BE2C (cell line): ENCODE data around the gene CYP2A7.
"Not testable (repeated sequence)": the region's sequence is repeated elsewhere in the genome, so short reads cannot be mapped to it uniquely, and the experiment has no call there.

ENCODE experiments used
- DNase-seq: peaks from one replicate; pipeline ENCODE4 v3.0.0-alpha.2; 2020
- H3K27me3 ChIP-seq: fragments of 250-450 bp; sonication (Bioruptor Pico); 2 replicates; pipeline ENCODE4 v1.5.1; 2020; ENCODE audit warnings: mild to moderate bottlenecking
- H3K36me3 ChIP-seq: fragments of 250-450 bp; sonication (Bioruptor Pico); 2 replicates; pipeline ENCODE4 v1.5.1; 2020; ENCODE audit warnings: mild to moderate bottlenecking
- H3K4me1 ChIP-seq: fragments of 250-450 bp; sonication (Bioruptor Pico); 2 replicates; pipeline ENCODE4 v1.5.1; 2020
- H3K4me3 ChIP-seq: 2 replicates; pipeline ENCODE4 v1.5.1; 2011; ENCODE audit warnings: low read depth, low read length
- H3K9me3 ChIP-seq: fragments of 250-450 bp; sonication (Bioruptor Pico); 2 replicates; pipeline ENCODE4 v1.5.1; 2020
- TF ChIP-seq, protein P1 (sequence below): IDR thresholded peaks from 2 replicates; pipeline ENCODE4 v1.5.1; 2012; ENCODE audit warnings: mild to moderate bottlenecking, low read depth, low read length

The CYP2A7 gene

DNA sequence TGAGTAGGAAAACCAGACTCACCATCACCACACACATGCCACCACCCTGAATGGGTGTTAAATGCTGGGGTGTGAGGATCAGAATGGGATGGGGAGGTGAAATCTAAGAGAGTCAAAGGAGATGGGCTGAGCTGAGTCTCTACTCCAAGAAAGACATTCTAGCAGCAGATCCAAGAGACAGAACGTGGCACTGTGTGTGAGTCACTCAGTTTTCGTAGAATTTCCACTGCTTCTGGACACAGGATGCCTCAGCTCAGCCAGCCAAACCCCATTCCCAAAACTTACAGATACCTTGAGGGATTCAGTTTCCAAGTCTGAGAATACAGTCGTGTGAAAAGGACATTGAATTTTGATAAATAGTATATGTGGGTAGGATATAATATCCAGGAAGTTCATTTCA, 7.3 kb upstream of the CYP2A7 start:
- H3K27me3 ChIP-seq = peaks cover 20% of the 10 kb centered on the region
- H3K4me3 ChIP-seq = no peak overlapping the region
- H3K36me3 ChIP-seq = no peaks in the 10 kb centered on the region
- TF ChIP-seq, protein P1, sequence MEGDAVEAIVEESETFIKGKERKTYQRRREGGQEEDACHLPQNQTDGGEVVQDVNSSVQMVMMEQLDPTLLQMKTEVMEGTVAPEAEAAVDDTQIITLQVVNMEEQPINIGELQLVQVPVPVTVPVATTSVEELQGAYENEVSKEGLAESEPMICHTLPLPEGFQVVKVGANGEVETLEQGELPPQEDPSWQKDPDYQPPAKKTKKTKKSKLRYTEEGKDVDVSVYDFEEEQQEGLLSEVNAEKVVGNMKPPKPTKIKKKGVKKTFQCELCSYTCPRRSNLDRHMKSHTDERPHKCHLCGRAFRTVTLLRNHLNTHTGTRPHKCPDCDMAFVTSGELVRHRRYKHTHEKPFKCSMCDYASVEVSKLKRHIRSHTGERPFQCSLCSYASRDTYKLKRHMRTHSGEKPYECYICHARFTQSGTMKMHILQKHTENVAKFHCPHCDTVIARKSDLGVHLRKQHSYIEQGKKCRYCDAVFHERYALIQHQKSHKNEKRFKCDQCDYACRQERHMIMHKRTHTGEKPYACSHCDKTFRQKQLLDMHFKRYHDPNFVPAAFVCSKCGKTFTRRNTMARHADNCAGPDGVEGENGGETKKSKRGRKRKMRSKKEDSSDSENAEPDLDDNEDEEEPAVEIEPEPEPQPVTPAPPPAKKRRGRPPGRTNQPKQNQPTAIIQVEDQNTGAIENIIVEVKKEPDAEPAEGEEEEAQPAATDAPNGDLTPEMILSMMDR = no peak
- no peaks in the 10 kb centered on the region for H3K4me1 ChIP-seq
- no peak for DNase-seq
- no peaks in the 10 kb centered on the region for H3K9me3 ChIP-seq

DNA sequence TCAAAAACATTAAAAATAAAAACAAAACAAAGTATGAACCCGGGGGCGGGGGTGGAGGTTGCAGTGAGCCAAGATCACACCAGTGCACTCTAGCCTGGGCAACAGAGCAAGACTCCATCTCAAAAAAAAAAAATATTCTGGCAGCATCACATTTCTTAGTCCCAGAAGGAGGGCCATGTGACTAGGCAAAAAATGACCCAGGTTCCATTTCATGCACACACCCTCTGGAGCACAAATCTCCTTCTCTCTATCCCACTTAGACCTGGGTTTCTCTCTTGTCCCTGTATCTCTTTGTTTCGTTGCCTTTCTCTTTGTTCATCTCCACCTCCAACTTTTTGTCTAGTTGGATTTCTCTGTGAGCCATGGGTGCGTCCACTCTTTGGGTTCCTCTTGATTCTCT, 6.2 kb upstream of the CYP2A7 start:
- Histone ChIP-seq H3K27me3 (peaks cover 16% of the 10 kb centered on the region; the same call in 1 of the 2 replicates), H3K36me3 (no peaks in the 10 kb centered on the region), H3K4me1 (no peaks in the 10 kb centered on the region), H3K4me3 (no peak overlapping the region), H3K9me3 (no peaks in the 10 kb centered on the region)
- TF ChIP-seq, protein P1 = no peak
- no peak for DNase-seq

DNA sequence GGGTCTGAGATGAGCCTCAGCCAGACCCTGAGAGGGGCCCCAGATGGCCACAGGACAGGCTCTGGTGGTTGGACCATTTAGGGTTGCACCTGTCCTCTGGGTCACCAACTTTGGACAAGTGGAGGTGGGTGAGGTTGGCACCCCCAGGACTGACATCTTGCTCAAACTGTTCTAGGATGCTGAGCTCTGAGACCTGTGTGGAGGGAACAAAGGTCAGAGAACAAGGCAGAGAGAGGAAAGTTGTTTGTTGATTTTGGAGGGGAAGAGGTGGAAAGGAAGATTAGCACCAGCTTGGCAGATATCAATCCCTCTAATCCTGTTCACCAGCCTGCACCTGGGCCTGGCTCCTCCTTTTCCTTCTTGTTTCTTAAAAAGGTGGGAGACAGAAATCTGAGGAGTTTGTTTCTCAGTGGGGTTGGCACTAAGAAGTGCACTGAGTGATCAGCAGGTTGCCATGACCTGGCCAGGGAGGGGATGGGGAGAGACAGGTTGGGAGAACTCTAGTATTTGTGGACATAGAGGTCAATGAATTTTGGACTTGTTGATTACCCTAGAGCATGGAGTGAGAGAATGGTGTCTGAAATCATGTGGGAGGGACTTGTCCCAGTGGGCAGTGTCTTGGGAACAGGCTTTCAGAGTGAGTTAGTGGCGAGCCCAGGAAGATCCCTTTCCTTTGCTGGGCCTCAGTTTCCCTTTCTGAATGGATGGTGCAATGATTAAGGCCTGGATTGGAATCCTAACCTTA, 2.3 kb upstream of the CYP2A7 start:
- not testable (repeated sequence) for H3K27me3 ChIP-seq, H3K9me3 ChIP-seq, H3K36me3 ChIP-seq, H3K4me1 ChIP-seq, DNase-seq, H3K4me3 ChIP-seq

DNA sequence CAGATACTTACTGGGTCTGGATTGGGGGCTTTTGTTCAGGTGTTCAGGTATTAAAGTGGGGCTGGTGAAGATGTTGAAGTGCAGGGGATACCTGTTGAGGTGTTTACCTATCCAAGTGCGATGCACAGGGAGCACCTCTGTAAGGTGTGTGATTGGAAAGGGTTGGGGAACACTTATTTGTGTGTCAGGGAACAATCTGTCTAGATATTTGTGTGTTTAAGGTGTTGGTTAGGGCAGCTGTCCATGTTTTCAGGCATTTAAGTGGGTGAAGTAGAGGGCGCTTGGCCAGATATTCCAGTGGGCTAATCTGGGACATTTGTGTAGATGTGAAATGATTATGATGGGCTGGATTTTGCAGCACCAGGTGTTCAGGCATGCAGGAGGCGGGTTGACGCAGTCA, 2.7 kb downstream of the CYP2A7 start:
- H3K4me3 ChIP-seq, H3K4me1 ChIP-seq, H3K36me3 ChIP-seq, H3K27me3 ChIP-seq, DNase-seq, H3K9me3 ChIP-seq: not testable (repeated sequence)

DNA sequence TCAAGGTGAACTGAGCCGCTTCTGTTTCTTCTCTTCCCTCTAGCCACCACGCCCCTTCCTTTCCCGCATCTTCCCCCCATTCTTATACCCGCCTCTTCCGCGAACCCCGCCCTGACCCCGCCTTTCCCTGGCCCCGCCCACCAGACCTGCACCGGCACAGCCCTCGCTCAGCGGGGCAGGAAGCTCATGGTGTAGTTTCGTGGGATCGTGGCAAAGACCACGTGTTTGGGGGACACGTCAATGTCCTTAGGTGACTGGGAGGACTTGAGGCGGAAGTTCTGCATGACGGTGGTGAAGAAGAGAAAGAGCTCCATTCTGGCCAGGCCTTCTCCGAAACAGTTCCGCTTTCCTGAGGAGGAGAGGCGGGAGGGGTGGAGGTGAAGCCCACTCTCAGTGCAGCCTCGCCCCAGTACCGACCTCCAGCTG, 6.5 kb downstream of the CYP2A7 start:
- not testable (repeated sequence) for H3K4me3 ChIP-seq, H3K27me3 ChIP-seq, H3K9me3 ChIP-seq, H3K36me3 ChIP-seq, H3K4me1 ChIP-seq
- DNase-seq = peak; percentile 43

DNA sequence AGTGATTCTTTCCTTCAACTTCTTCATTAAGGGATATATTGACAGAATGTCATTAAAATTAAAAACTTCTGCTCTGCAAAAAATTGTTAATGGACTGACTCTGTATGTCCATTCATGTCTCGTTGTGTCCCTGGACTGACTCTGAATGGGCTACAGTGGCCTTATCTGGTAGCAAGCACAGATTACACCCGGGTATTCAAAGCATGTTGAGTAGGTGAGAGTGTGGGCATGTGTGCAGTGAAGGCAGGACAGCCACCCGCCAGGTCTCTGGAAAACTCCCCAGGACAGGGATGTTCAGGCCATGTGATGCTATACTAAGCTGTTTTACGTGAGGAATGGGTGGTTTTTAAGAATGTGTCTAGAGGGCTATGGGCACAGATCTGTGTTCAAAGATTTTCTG, 7.2 kb downstream of the CYP2A7 start:
- H3K27me3 ChIP-seq, H3K9me3 ChIP-seq, H3K36me3 ChIP-seq, DNase-seq, H3K4me3 ChIP-seq, H3K4me1 ChIP-seq: not testable (repeated sequence)

DNA sequence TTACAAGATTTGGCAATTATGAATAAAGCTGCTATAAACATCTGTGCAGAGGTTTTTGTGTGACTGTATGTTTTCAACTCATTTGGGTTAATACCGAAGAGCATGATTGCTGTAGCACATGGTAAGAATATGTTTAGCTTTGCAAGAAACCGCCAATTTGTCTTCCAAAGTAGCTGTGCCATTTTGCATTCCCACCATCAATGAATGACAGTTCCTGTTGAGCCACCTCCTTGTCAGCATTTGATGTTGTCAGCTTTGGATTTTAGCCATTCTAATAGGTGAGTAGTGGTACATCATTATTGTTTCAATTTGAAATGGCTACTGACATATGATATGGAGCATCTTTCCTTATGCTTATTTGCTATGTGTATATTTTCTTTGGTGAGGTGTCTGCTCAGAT, 8.2 kb downstream of the CYP2A7 start:
- DNase-seq, H3K9me3 ChIP-seq, H3K27me3 ChIP-seq, H3K36me3 ChIP-seq, H3K4me1 ChIP-seq, H3K4me3 ChIP-seq: not testable (repeated sequence)

DNA sequence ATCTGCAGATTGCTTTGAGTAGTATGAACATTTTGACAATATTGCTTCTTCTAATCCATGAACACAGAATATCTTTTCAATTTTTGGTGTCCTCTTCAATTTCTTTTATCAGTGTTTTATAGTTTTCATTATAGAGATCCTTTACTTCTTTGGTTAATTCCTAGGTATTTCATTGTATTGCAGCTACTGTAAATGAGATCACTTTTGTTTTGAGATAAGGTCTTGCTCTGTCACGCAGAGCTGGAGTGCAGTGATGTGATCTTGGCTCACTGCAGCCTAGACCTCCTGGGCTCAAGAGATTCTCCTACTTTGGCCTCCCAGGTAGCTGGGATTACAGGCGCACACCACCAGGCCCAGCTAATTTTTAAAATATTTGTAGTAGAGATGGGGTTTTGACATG, 9.8 kb downstream of the CYP2A7 start:
- H3K27me3 ChIP-seq = peaks cover 8% of the 10 kb centered on the region
- no peaks in the 10 kb centered on the region for H3K36me3 ChIP-seq
- DNase-seq = no peak
- no peak overlapping the region for H3K4me3 ChIP-seq
- no peaks in the 10 kb centered on the region for H3K9me3 ChIP-seq
- H3K4me1 ChIP-seq = no peaks in the 10 kb centered on the region
- TF ChIP-seq, protein P1 = no peak

DNA sequence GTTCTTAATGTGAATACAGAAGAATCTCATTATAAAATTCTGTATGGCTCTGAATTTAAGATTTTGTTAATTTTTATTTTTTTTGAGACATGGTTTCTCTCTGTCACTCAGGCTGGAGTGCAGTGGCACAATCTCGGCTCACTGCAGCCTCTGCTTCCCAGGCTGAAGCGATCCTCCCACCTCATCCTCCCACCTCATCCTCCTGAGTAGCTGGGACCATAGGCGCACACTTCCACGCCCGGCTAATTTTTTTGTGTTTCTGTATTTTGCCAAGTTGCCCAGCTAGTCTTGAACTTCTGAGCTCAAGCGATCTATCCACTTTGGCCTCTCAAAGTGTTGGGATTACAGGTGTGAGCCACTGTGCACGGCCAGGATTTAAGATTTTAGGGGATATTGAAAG, 14.3 kb downstream of the CYP2A7 start:
- Histone ChIP-seq H3K4me3 (no peak overlapping the region), H3K27me3 (peaks cover 5% of the 10 kb centered on the region; the same call in 1 of the 2 replicates), H3K36me3 (no peaks in the 10 kb centered on the region), H3K4me1 (no peaks in the 10 kb centered on the region), H3K9me3 (no peaks in the 10 kb centered on the region)
- TF ChIP-seq, protein P1 = no peak
- DNase-seq = no peak

DNA sequence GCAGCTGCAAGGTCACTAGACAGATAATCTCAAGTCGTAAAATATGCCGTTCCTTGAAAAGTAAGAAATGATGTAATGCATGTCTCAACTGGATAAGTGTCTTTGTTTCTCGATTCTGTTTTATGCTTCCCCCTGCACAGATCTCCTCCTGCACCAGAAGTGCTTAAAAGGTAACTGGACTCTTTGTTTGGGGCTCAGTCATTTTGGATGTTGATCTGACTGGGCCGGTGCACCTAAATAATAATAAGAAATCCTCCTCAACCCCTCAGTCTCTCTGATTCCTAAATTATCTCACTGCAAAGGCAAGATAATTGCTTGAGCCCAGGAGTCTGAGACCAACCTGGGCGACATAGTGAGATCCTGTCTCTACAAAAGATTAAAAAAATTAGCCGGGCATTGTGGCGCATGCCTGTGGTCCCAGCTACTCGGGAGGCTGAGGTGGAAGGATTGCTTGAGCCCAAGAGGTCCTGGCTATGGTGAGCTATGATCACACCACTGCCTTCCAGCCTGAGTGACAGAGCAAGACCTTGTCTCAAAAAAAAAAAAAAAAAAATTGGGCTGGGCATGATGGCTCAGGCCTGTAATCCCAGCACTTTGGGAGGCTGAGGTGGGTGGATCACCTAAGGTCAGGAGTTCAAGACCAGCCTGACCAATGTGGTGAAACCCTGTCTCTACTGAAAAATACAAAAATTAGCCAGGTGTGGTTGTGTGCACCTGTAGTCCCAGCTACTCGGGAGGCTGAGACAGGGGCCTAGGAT, 17.1 kb downstream of the CYP2A7 start:
- not testable (repeated sequence) for H3K36me3 ChIP-seq, H3K9me3 ChIP-seq, H3K4me3 ChIP-seq, H3K27me3 ChIP-seq, DNase-seq, H3K4me1 ChIP-seq
